ENCODE results near the gene MYOM1.

Gene MYOM1

DNA sequence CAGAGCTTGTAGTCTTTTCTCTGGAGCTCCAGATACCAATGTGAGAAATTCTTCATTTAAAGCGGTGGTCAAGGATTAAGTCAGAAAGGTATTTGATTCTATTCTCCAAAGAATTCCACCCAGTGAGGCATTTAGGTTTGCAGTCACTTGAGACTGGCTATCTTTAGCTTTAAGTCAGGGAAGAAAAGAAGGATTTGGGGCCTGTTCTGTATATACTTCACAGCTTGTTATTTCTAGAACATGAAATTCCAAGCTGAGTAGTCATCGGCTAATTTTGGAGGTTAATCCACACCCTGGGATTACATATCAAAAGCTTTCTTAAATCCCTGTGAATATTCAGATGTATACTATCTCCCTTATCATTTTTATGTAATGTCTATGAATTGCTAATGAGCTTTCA lies 39.4 kb downstream of the MYOM1 start:
- Histone ChIP-seq H3K27me3 (ENCODE audit: insufficient read depth, insufficient read length) (no peaks in the 10 kb centered on the region), H3K4me3 (ENCODE audit: insufficient read length, low read depth) (no peak overlapping the region), H3K4me1 (ENCODE audit: insufficient read depth, insufficient read length) (no peaks in the 10 kb centered on the region), H3K9ac (ENCODE audit: insufficient read length, low read depth) (no peak overlapping the region), H3K36me3 (ENCODE audit: insufficient read depth, insufficient read length, low read length) (no peaks in the 10 kb centered on the region), H3K9me3 (ENCODE audit: insufficient read depth, low read length) (no peaks in the 10 kb centered on the region)
- peak; percentile 11 for DNase-seq (ENCODE audit: low read depth, low spot score)
- no peak for TF ChIP-seq ZNF274 (IDR thresholded peaks at IDR 0.05; ENCODE audit: low read depth, low read length)
- TF ChIP-seq SUZ12 (IDR thresholded peaks at IDR 0.05; ENCODE audit: extremely low read depth, insufficient read depth, insufficient read length): no peak
- no peak for TF ChIP-seq YY1 (IDR thresholded peaks at IDR 0.05; ENCODE audit: insufficient read depth, insufficient read length)

DNA sequence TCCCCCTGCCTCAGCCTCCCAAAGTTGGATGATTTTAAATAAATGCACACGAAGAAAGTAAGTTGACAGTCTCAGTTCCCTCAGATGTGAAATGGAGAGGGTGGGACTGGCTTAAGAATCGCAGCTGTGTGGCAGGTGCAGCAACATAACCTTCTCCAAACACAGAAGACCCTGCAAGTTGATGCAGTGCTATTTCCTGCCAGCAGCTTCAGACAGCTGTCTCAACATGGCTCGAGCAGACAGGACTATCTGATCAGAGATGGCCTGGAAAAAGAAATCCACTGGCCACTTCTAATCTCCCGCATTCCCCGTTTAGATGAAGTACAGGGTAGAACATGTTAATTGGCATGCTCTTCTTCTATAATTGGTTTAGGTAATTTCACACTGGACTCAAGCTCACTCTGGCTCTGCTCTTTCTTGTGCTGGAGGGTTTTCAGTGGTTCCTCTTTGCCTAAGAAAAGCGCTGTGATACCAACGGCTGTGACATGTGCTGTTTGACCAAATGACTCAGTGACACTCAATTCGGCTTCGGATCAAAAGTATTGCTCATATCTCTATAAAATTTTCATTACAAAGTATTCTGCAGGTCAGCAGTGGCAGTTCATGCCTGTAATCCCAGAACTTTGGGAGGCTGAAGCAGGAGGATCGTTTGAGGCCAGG lies 40.2 kb downstream of the MYOM1 start:
- no peak for DNase-seq (ENCODE audit: low read depth, low spot score)
- no peaks in the 10 kb centered on the region for H3K4me1 ChIP-seq (ENCODE audit: insufficient read depth, insufficient read length)
- no peaks in the 10 kb centered on the region for H3K9me3 ChIP-seq (ENCODE audit: insufficient read depth, low read length)
- no peaks in the 10 kb centered on the region for H3K36me3 ChIP-seq (ENCODE audit: insufficient read depth, insufficient read length, low read length)
- TF ChIP-seq ZNF274 (IDR thresholded peaks at IDR 0.05; ENCODE audit: low read depth, low read length): no peak
- no peak for TF ChIP-seq YY1 (IDR thresholded peaks at IDR 0.05; ENCODE audit: insufficient read depth, insufficient read length)
- TF ChIP-seq SUZ12 (IDR thresholded peaks at IDR 0.05; ENCODE audit: extremely low read depth, insufficient read depth, insufficient read length): no peak
- no peak overlapping the region for H3K9ac ChIP-seq (ENCODE audit: insufficient read length, low read depth)
- no peaks in the 10 kb centered on the region for H3K27me3 ChIP-seq (ENCODE audit: insufficient read depth, insufficient read length)
- H3K4me3 ChIP-seq (ENCODE audit: insufficient read length, low read depth): no peak overlapping the region

DNA sequence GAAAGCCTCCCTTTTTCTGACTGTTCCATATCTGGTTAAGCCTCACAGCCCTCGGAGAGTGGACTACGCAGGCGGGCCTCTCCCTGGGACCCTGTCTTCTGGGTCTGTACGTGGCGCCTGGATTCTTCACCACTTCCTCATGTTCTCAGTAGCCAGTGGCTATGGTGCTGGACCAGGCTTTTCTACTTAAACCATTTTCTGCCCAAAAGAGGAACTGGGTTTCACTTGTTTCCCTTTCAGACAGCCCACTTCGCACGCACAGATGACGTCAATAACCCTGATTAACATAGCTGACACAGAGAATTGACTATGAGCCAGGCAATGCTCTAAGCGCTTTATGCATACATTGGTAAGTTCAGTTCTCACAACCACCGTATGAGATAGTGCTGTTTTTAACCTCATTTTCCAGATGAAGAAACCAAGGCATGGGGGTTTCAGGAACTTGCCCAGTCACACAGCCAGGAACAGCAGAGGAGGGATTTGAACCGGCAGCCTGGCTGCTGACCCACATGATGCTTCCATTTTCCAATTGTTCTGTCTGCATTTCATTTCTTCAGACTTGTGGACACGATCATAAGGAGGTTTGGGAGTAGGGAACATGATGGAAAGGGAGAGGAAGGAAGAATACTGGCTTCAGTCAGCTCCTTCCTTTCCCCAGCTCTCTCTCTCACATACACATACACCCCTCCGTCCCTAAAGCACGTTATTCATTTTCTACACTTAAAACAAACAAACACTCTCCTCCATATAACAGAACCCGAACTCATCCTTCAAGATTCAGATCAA lies 41.7 kb downstream of the MYOM1 start:
- Histone ChIP-seq H3K36me3 (ENCODE audit: insufficient read depth, insufficient read length, low read length) (no peaks in the 10 kb centered on the region), H3K27me3 (ENCODE audit: insufficient read depth, insufficient read length) (no peaks in the 10 kb centered on the region), H3K9ac (ENCODE audit: insufficient read length, low read depth) (no peak overlapping the region), H3K9me3 (ENCODE audit: insufficient read depth, low read length) (no peaks in the 10 kb centered on the region), H3K4me3 (ENCODE audit: insufficient read length, low read depth) (no peak overlapping the region), H3K4me1 (ENCODE audit: insufficient read depth, insufficient read length) (no peaks in the 10 kb centered on the region)
- DNase-seq (ENCODE audit: low read depth, low spot score): no peak
- TF ChIP-seq ZNF274 (IDR thresholded peaks at IDR 0.05; ENCODE audit: low read depth, low read length): no peak
- TF ChIP-seq YY1 (IDR thresholded peaks at IDR 0.05; ENCODE audit: insufficient read depth, insufficient read length): no peak
- TF ChIP-seq SUZ12 (IDR thresholded peaks at IDR 0.05; ENCODE audit: extremely low read depth, insufficient read depth, insufficient read length): no peak

DNA sequence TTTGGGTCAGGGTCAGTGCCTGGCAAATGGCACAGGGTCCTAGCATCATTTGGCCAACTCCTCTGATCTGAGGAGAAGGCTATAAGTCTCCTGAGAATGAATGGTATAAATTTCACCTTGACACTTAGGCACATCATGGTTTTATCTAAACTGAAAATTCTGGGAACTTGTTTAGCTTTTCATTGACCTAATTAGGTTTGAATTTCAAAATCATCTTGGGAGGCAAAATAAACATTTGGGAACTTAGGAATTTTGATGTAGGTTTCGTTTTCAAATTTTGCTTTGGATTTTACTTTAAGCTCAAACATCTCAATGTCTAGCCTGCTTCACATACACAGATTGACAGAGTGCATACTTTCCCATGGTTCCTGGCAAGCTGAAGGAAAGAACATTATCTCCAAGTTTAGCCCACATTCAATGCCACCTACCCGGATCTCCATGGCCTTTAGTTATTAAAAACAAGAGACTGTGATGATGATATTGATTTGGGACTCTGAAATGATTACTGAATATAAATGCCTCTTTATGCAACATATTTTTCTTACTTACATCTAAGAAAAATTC lies 44.5 kb downstream of the MYOM1 start:
- Histone ChIP-seq H3K9me3 (ENCODE audit: insufficient read depth, low read length) (no peaks in the 10 kb centered on the region), H3K4me3 (ENCODE audit: insufficient read length, low read depth) (no peak overlapping the region), H3K36me3 (ENCODE audit: insufficient read depth, insufficient read length, low read length) (no peaks in the 10 kb centered on the region), H3K27me3 (ENCODE audit: insufficient read depth, insufficient read length) (no peaks in the 10 kb centered on the region), H3K4me1 (ENCODE audit: insufficient read depth, insufficient read length) (no peaks in the 10 kb centered on the region), H3K9ac (ENCODE audit: insufficient read length, low read depth) (no peak overlapping the region)
- no peak for DNase-seq (ENCODE audit: low read depth, low spot score)
- no peak for TF ChIP-seq YY1 (IDR thresholded peaks at IDR 0.05; ENCODE audit: insufficient read depth, insufficient read length)
- TF ChIP-seq SUZ12 (IDR thresholded peaks at IDR 0.05; ENCODE audit: extremely low read depth, insufficient read depth, insufficient read length): no peak
- TF ChIP-seq ZNF274 (IDR thresholded peaks at IDR 0.05; ENCODE audit: low read depth, low read length): no peak

DNA sequence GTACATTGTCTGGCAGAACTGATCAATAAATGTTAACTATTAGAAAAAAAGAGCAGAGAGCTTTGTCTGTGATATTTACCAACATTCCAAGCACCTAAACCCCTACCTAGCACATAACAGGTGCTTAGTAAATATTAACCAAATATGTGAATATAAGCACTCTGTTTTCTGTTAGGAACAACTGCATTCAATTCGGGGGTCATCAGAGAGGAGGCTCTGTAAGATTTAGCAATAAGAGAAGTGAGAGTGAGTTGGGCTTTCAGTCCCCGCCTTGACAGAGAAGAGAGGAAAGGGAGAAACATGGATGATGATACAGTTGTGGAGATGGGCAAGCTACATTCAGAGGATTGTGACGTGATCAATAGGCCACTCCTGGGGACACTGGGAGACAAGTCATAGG lies 47.7 kb downstream of the MYOM1 start:
- no peak for DNase-seq (ENCODE audit: low read depth, low spot score)
- Histone ChIP-seq H3K9ac (ENCODE audit: insufficient read length, low read depth) (no peak overlapping the region), H3K4me3 (ENCODE audit: insufficient read length, low read depth) (no peak overlapping the region), H3K36me3 (ENCODE audit: insufficient read depth, insufficient read length, low read length) (no peaks in the 10 kb centered on the region), H3K27me3 (ENCODE audit: insufficient read depth, insufficient read length) (no peaks in the 10 kb centered on the region), H3K9me3 (ENCODE audit: insufficient read depth, low read length) (no peaks in the 10 kb centered on the region), H3K4me1 (ENCODE audit: insufficient read depth, insufficient read length) (no peaks in the 10 kb centered on the region)
- TF ChIP-seq YY1 (IDR thresholded peaks at IDR 0.05; ENCODE audit: insufficient read depth, insufficient read length) (no peak), ZNF274 (IDR thresholded peaks at IDR 0.05; ENCODE audit: low read depth, low read length) (no peak), SUZ12 (IDR thresholded peaks at IDR 0.05; ENCODE audit: extremely low read depth, insufficient read depth, insufficient read length) (no peak)

DNA sequence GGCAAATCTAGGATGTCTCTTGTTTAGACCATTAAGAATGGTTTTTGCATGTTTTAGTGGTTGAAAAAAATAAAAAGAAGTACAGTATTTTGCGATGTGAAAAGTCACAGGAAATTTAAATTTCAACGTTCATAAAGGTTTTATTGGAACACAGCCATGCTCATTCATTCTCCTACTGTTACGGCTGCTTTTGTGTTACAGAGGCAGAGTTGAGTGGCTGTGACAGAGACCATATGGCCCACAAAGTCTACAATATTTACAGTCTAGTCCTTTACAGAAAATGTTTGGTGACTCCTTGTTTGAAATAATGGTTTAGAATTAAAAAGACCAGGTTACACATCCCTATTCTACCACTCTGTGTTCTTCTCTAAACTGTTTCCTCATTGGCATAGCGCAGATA lies 48.1 kb downstream of the MYOM1 start:
- Histone ChIP-seq H3K4me3 (ENCODE audit: insufficient read length, low read depth) (no peak overlapping the region), H3K36me3 (ENCODE audit: insufficient read depth, insufficient read length, low read length) (no peaks in the 10 kb centered on the region), H3K9ac (ENCODE audit: insufficient read length, low read depth) (no peak overlapping the region), H3K4me1 (ENCODE audit: insufficient read depth, insufficient read length) (no peaks in the 10 kb centered on the region), H3K9me3 (ENCODE audit: insufficient read depth, low read length) (no peaks in the 10 kb centered on the region), H3K27me3 (ENCODE audit: insufficient read depth, insufficient read length) (no peaks in the 10 kb centered on the region)
- TF ChIP-seq SUZ12 (IDR thresholded peaks at IDR 0.05; ENCODE audit: extremely low read depth, insufficient read depth, insufficient read length) (no peak), YY1 (IDR thresholded peaks at IDR 0.05; ENCODE audit: insufficient read depth, insufficient read length) (no peak), ZNF274 (IDR thresholded peaks at IDR 0.05; ENCODE audit: low read depth, low read length) (no peak)
- DNase-seq (ENCODE audit: low read depth, low spot score): no peak
